HG03025 (cell line): ENCODE data around the gene CD72.
"Not testable (repeated sequence)": the region's sequence is repeated elsewhere in the genome, so short reads cannot be mapped to it uniquely, and the experiment has no call there.

ENCODE experiments used
- ATAC-seq: cut with Tn5 transposase; IDR thresholded peaks from one replicate; pipeline ENCODE4 v1.9.1; 2021; ENCODE audit warnings: mild to moderate bottlenecking, moderate library complexity; ENCODE audit not compliant: unreplicated experiment, low FRiP score

The CD72 gene

DNA sequence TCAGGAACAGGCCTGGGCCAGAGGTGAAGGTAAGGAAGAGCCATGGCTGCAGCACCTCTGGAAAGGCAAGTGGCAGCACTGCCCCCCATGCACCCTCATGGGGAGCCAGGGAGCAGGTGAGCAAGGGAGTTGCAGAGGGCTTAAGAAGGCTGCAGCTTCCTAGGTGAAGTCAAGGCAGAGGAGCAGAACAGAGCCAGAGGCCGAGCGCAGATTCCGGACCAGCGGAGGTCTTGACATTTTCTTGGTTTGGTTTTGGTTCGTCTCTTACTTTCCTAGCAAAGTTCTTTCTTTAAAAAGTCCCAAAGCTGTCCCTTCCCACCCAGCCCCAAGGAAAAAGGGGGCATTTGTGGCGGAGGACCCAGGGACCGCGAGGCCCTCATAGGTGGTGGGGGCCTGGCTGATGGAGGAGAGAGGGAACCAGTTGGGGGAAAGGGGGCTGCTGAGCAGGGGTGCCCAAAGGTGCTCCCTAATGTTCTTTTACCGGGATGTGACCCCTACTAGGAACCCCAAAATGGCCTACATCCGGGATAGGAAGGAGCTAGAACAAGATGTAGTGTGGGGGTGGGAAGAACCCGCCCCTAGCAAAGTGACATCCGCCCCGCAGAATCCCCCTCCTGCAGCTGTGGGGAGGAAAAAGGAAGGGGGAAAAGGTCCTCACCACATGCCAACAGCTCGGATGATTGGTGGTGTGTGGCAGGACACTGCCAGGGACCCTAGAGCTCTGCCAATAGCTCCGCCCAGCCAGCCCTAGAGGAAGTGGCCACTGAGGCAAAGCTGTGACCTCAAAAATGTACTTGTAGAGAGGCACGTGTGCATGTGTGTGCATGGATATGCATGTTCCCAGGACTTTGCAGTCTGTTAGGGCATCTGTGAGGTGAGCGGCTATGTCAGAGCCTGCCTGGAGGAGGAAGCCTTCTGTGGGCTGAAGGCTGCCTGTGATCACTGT, 914 bp upstream of the CD72 start:
- peak; percentile 20 for ATAC-seq

DNA sequence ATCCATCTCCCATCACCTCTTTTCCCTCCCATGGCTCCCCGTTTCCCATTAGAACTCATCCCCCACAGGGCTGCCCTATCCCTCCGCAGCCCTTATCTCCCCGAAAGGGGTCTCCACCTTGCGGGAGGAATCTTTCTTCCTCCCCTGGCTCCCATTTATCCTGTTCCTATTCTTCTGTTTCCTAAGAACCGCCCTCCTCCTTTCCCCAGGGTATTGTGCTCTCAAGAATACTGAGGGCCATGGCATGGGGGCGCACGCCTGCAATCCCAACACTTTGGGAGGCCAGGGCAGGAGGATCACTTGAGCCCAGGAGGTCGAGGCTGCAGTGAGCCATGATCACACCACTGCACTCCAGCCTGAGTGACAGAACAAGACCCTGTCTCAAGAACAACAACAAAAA, 665 bp downstream of the CD72 start:
- ATAC-seq = no peak

DNA sequence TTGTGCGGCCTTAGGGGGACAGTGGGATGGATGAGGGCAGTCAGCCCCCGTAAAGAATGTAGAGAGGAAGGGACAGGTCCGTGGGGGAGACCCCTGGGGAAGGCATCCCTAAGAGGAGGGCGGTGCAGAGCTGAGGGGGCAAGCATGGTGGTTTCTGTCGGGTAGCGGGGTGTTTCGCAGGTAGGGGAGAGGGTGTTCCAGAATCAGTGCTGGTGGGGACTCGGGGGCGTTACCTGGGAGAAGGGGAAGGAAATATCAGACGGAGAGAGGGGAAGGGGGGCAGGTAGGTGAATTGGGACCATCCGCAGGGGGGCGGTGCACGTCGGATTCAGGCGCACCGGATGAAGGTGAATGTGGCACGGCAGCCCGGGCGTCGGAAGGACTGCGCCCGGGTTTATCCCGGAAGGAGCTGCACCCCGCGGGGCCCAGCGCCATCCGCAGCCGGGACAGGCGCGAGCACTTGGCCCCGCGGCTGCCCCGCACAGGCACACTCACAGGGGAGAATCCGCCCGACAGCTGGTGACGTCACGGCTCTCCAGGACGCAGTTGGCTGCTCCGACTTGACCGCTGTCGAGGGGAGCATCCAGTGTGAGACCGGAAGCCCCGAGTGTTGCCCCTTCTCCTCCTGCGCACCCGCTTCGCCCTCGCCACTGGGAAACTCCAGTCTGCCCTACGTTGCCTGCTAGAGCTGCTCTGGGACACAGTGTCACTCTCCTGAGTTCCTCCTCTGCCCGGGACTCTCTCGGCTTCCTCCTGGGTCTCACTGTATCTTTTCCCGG, 1.3 kb downstream of the CD72 start:
- ATAC-seq = no peak

DNA sequence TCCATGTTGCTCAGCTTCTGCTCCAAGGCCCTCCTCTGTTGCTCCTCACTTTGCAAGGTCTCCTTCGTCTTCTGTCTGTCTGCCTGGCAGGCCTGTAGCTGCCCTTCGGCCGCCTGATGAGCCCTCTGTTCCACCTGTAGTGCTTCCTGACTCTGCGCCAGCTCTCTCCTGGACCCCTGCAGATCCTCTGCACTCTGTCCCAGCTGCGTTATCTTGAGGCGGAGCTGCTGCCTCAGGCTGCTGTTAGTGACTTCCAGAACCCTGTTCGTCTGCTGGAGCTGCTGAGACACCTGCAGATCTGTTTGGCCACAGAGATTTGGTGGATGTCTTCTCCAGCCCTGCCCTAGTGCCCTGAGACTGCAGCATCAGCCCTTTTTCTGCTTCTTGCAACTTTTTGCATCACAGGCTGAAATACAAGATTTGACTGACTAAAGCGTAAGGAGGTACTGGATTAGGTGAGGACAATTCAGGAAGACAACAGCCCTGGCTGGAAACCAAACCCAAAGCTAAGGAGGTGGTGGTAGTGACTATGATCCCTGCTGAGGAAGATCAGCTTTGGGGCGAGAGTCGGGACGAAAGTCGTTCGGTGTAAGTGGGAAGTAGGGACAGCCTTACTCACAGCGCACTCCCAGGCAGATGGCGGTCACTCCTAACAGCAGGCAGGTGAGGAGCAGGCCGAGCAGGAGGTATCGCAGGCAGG, 2.1 kb downstream of the CD72 start:
- no peak for ATAC-seq

DNA sequence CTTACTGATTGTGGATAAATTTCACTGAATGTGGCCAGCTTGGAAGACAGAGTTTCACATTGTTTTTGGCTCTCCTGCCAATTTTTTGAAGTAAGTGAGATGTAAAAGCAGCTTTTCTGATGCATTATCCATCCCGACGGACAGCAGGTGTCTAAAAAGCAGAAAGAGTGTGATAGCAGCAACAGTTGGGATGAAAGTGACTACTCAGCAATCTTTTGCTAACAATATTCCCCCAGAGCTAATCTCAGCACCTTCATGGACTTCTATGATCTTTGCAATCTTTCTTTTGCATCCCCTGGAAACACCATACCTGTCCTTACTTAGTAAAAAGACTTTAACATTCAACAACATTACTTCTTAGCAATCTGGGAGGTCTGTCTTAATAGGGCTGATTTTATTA, 5.4 kb downstream of the CD72 start:
- no peak for ATAC-seq

DNA sequence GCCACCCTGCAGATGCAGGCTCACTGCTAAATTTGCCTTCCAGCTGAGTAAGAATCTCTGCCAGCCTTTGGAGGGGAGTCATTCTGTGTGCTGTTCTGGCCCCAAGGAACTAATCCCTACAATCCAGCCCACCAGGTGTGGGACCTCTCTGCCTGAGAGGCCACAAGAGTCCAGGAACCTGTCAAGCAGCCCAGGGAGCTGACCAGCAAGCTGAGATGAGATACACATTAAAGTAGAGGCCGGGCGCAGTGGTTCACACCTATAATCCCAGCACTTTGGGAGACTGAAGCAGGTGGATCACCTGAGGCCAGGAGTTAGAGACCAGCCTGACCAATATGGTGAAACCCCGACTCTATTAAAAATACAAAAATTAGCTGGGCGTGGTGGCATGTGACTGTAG, 6.1 kb downstream of the CD72 start:
- ATAC-seq = not testable (repeated sequence)

DNA sequence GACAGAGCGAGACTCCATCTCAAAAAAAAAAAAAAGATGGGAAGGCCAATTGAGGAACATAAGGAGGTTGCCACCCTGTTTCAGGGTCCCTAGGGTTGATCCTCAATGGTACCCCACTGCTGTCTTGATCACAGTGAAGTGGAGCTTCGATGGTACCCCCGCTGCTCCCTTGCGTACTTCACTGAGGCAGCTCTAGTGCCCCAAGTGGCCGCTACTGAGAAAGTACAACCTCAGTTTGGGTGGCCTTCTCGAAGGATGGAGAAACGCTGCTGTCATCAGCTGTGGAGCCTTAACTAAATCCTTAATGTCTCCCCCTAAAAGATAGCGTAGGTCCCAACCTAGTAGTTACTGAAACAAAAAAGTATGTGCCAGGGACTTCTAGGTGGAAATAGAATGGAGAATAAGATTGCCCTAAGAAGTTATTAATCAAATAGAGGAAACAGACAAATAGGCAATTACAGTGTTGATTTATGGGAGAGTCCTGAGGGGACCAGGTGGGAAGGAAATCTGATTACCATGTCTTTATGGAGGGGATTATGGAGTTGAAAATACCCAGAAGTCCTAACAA, 6.9 kb downstream of the CD72 start:
- ATAC-seq = no peak

DNA sequence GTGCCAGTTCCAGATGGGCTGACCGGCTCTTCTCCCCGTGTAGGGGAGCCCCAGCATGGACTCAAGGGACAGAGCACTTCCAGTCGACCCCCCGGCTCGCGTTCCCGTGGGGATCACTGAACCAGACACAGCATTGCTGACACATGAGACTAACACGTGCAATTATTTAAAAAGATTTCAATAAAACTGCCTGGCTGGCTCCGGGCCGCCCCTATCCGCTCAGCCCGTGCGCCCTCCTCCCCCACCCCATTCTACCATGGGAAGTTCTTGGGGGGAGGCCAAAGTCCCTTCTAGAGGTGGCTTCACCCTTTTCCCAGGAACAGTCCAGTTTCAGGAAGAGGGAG, 8.4 kb downstream of the CD72 start:
- ATAC-seq = no peak

DNA sequence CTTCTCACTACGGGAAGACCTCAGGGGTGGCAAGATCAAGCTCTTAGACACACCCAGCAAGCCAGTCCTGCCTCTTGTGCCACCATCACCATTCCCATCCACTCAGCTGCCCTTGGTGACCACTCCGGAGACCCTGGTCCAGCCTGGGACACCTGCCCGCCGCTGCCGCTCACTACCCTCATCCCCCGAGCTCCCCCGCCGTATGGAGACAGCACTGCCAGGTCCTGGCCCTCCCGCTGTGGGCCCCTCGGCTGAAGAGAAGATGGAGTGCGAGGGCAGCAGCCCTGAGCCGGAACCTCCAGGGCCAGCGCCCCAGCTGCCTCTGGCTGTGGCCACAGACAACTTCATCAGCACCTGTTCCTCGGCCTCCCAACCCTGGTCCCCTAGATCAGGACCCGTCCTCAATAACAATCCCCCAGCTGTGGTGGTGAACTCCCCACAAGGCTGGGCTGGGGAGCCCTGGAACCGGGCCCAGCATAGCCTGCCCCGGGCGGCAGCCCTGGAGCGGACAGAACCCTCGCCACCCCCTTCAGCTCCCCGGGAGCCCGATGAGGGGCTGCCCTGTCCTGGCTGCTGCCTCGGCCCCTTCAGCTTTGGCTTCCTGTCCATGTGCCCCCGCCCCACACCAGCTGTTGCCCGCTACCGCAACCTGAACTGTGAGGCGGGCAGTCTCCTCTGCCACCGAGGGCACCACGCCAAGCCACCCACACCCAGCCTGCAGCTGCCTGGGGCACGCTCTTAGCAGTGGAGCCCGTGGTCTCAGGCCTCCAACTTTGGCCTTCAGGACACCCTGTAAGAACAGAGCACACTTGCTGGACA, 9.0 kb downstream of the CD72 start:
- no peak for ATAC-seq

DNA sequence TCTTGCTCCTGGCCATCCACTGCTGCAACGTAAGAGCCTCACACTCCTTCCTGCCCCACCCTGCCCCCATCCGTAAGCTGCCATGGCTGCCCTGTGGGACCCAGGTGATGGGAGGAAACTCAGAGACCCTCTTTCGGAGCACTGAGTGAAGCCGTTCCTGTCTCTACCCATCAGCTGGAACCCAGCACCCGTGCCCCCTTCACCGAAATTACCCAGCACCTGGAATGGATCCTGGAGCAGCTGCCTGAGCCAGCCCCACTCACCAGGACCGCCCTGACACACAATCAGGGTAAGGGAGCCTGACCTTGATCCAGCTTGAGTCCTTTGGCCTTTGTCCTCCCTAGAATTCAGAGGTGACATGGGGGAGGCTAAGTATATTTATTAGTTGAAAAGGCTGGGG, 10.0 kb downstream of the CD72 start:
- no peak for ATAC-seq

DNA sequence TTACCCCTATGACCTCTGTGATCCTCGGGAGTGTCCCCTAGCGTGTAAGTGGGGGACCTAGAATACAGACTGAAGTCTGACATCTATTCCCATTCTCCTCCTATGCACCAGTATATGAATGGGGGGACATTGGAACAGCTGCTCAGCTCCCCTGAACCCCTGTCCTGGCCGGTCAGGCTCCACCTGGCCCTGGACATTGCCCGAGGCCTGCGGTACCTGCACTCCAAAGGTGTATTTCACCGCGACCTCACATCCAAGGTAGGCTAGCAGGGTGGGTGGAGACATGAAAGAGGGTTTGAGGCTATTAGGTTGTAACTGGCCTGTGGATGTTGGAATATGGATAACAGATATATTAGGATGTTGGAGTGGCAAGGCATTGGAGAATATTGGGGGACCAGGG, 11.5 kb downstream of the CD72 start:
- no peak for ATAC-seq

DNA sequence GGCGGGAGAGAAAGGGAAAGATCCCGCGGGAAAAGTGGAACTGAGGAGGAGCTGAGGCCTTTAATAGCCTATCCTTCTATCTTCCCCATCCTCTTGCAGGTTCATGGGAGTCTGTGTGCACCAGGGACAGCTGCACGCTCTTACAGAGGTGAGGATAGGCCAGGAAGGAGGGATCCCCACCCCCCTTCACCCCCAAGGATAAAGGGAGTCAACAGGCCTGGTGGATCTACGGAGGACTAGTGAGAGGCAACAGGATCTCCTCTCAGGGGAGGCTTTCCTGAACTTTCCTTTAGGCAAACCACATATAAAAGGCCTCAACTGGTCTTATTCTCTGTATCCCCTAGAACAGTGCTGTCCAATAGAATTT, 12.1 kb downstream of the CD72 start:
- no peak for ATAC-seq

DNA sequence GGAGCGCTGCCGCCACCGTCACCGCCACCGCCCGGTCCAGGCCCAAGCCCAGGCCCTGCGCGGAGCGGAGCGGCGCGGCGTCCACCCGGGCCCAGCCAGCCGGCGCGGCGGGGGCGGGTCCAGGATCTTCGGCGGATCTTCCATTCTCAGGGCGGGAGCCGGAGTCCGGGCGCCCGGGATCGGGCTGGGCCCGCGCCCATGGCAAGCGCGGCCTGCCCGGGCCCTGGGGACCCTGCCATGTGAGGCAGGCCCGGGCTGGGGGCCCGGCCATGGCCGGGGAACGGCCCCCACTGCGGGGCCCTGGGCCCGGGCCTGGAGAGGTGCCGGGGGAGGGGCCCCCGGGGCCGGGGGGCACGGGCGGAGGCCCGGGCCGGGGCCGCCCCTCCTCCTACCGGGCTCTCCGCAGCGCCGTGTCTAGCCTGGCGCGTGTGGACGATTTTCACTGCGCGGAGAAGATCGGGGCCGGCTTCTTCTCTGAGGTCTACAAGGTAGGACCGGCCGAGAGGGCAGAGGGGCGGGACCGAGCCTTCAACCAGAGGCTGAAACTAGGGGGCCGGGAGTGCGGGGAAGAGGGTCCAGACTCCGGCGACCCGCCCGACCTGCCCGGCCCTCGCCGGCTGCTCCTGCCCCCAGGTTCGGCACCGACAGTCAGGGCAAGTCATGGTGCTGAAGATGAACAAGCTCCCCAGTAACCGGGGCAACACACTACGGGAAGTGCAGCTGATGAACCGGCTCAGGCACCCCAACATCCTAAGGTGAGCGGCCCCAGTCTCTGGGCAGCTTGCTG, 12.7 kb downstream of the CD72 start:
- peak; percentile 10 for ATAC-seq

DNA sequence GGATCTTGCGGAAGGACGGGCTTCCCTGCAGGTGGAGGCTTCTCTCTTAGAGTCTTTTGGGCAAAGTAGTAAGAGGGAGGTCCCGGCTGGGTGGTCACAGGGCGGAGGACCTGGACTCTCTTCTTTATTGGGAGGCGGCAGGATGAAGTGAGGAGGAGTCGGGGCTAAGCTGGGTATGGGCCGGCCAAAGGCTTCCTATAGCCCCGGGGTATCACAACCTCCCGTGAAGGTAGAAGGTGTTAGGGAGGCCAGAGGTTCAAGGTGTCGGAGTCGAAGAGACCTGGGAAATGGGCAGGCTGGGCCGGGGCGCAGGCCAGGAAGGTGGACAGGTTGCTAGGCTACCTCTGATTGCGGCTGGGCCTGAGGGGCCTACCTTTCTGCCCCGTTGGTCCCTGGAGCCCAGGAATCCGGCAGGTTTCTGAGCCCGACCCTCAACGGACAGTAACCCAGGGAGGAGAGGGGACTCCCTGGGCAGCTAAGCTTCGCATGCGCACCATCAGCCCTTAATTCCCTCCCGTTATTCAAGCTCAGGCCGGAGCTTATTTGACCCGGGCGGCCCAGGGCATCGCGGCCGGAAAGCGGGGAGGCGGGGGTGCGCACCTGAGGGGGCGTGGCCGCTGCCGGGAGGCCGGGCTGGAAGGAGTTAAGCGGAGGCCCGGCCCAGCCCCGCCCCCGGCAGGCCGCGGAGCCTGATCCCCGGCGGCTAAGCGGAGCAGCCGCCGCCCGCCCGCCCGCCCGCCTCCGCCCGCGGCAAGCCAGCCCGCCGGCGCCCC, 13.4 kb downstream of the CD72 start, which contains the start of gene TESK1:
TSS of gene TESK1 (plus strand) at position 685 of the 773 bp plus-strand sequence. CDS start 358 bp downstream, outside the sequence.
- peak; percentile 45 for ATAC-seq

DNA sequence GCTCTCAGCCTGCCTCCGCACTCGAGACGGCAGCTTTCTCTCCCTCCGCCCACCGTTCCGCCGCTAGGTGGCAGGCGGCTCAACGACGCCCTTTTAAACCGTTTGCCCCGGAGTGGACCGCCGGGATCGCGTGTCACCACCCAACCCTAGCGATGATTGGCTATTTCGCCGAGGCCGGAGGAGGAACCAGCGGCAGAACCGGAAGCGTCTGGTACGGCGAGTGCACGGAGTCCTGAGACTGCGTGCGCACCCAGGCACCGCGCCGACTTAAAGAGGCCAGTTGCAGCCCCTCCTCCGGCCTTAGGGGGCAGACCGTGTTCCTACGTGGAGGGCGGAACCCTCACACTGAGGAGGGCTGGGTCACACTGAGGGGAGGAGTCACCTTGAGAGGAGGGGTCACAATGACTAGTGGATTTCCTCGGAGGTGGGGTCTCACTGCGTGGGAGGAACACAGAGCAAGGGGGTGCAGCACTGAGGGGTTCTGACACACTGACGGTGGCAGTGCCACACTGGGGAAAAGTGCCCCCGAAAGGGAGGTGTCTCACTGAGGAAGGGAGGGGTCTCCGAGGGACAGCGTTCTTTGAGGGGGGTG, 14.1 kb downstream of the CD72 start:
- ATAC-seq = peak; percentile 75

DNA sequence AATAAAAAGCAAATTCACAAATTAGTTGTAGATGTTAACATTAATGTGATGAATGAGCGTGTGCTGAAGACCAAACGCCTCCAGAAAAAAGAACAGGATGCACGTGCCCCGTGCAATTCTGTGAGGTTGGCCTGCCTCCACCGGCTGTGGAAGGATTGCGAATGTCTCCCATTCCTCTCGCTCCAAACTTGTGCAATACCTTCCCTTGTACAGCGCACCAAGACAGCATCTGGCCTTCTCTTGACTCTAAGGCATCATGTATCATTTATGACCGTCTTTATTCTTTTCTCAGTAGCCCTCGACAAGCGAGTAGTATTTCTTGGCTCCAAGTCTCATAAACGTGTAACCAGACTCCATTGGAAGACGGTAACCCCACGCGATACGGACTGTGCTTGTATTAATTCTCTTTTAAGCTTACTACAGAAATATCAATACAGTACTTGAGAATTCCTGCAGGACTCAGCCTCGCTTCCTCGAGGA, 14.7 kb downstream of the CD72 start:
- no peak for ATAC-seq

DNA sequence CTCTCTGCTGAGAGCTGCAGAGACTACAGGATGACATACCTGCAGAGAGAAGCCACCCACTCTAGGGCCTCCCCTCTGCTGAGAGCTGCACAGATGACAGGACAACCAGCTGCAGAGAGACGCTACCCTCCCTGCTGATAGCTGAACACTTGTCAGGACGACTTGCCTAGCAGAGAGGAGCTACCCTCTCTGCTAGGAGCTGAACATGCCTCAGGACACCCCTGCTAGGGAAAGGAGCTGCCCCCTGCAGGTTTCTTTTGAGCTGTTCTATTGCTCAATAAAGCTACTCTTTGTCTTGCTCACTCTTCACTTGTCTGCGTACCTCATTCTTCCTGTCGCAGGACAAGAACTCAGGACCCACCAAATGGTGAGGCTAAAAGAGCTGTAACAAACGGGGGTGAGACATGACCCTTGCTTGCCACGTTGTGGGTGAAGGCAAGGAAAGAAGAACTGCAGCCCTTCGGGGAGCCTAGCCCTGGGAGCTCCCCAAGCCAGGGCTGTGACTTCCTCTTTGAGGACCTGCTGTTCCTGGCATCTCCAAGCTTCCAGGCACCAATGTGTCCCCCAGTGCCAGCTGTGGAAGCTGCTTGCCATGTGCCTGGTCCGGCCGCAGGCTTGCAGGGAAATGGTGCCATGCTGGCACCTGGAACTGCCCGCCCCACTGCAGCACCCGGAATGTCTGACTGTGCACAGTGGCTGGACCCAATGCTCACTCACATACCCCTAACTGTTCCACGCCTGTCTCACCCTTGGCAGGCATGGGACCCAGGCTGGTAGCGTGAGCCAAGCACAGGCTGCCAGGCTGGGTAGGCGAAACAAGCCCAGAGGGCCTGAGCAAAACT, 18.2 kb downstream of the CD72 start:
- ATAC-seq = no peak
